Activated naive CD4-positive, alpha-beta T cell (primary cell): ENCODE measurements around the gene ALKAL2.
"Not testable (repeated sequence)": the region's sequence is repeated elsewhere in the genome, so short reads cannot be mapped to it uniquely, and the experiment has no call there.

Source experiments
- DNase-seq, 4 experiments: peaks; one replicate each; lab custom pipeline; 2025; lab: John Stamatoyannopoulos, UW

The ALKAL2 gene

GRCh38 chr2:287911-288757 is at the start of gene ALKAL2:
Gene ALKAL2, minus strand, starts transcription at chr2:288091. Its CDS starts 256 bp downstream, at chr2:287835.
- DNase-seq = no peak

GRCh38 chr2:336949-337348 is 49.1 kb upstream of the ALKAL2 start:
- not testable (repeated sequence) for DNase-seq

GRCh38 chr2:336360-336759 is 48.5 kb upstream of the ALKAL2 start:
- DNase-seq = no peak

- no peak for DNase-seq
These were observed 44.7 kb upstream of the ALKAL2 start for GRCh38 chr2:332592-332991.

- no peak for DNase-seq
These were observed 40.9 kb upstream of the ALKAL2 start for GRCh38 chr2:328761-329160.

- no peak for DNase-seq
These were observed 35.1 kb upstream of the ALKAL2 start for GRCh38 chr2:323035-323434.

GRCh38 chr2:322326-322725 is 34.4 kb upstream of the ALKAL2 start:
- DNase-seq = no peak

GRCh38 chr2:320561-320960 is 32.7 kb upstream of the ALKAL2 start:
- no peak for DNase-seq

GRCh38 chr2:319059-319600 is 31.2 kb upstream of the ALKAL2 start:
- DNase-seq = no peak

- no peak for DNase-seq
These were observed 29.9 kb upstream of the ALKAL2 start for GRCh38 chr2:317501-318424.

GRCh38 chr2:316381-316780 is 28.5 kb upstream of the ALKAL2 start:
- no peak for DNase-seq

- DNase-seq = not testable (repeated sequence)
These were observed 28.0 kb upstream of the ALKAL2 start for GRCh38 chr2:315925-316324.

GRCh38 chr2:314561-315336 is 26.9 kb upstream of the ALKAL2 start:
- no peak for DNase-seq

- DNase-seq = no peak
These were observed 26.1 kb upstream of the ALKAL2 start for GRCh38 chr2:313991-314390.

GRCh38 chr2:310994-311393 is 23.1 kb upstream of the ALKAL2 start:
- DNase-seq = no peak

- DNase-seq = no peak
These were observed 22.1 kb upstream of the ALKAL2 start for GRCh38 chr2:309954-310510.

GRCh38 chr2:309148-309953 is 21.5 kb upstream of the ALKAL2 start:
- no peak for DNase-seq

GRCh38 chr2:305366-305765 is 17.5 kb upstream of the ALKAL2 start:
- DNase-seq = no peak

GRCh38 chr2:296354-296753 is 8.5 kb upstream of the ALKAL2 start:
- no peak for DNase-seq

GRCh38 chr2:295090-295489 is 7.2 kb upstream of the ALKAL2 start:
- no peak for DNase-seq
